ENCODE results near the gene VGLL4.

The VGLL4 gene

GRCh38 chr3:11509173-11510000 lies 134.3 kb downstream of the VGLL4 start:
- no peaks in the 10 kb centered on the region for H3K9me3 ChIP-seq (ENCODE audit: control insufficient read depth in 2 of 2, low read length in 2 of 2)
- H3K4me1 ChIP-seq (ENCODE audit: control insufficient read depth, insufficient read depth, low read length), result peaks cover 39% of the 10 kb centered on the region
- no peaks in the 10 kb centered on the region for H3K27me3 ChIP-seq (ENCODE audit: control insufficient read depth in 1 of 2, insufficient read depth in 2 of 2, low read length in 2 of 2)
- H3K9ac ChIP-seq (ENCODE audit: low read length in 2 of 2), result peak overlapping the region; percentile 21 to 26
- H3K36me3 ChIP-seq (ENCODE audit: control insufficient read depth in 2 of 2, insufficient read depth in 2 of 2, low read length in 2 of 2), result no peaks in the 10 kb centered on the region
- peak overlapping the region; percentile 85 for H3K27ac ChIP-seq (ENCODE audit: low read length)
- peak overlapping the region; percentile 34 to 40 for H3K4me3 ChIP-seq (ENCODE audit: low read length in 2 of 2)

DNA sequence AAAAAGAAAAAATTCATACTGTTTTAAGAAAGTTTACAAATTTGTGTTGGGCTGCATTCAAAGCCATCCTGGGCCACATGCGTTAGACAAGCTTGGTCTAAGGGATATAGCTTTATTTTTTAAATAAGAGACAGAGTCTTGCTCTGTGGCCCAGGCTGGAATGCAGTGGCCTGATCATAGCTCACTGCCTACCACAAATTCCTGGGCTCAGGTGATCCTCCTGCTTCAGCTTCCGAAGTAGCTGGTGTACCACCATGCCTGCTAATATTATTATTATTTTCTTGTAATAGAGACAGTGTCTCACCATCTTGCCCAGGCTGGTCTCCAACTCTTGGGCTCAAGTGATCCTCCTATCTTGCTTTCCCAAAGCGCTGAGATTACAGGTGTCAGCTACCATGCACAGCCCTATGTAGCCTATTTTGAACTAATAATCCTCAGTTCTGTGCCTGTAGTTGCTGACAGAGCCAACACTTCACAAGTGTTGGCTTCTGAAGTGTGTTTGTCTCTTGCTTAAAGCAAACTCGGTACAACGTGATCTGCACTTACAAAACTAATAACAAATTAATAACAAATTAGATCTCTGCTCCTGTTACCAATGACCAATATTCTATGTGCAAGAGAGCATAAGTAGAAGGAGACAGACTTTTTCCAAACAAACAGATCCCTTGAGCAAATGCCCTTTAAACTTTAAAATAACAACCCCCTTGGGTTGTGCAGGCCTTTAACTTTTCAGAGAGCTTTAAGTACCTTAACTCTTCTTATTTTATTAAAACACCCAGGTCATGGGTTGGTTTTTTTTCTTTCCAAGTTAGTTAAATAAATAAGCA lies 135.2 kb downstream of the VGLL4 start:
- Histone ChIP-seq H3K9me3 (ENCODE audit: control insufficient read depth in 2 of 2, low read length in 2 of 2) (no peaks in the 10 kb centered on the region), H3K36me3 (ENCODE audit: control insufficient read depth in 2 of 2, insufficient read depth in 2 of 2, low read length in 2 of 2) (no peaks in the 10 kb centered on the region), H3K27me3 (ENCODE audit: control insufficient read depth in 1 of 2, insufficient read depth in 2 of 2, low read length in 2 of 2) (no peaks in the 10 kb centered on the region), H3K9ac (ENCODE audit: low read length in 2 of 2) (peak overlapping the region in 1 of 2 donors; percentile 36), H3K4me1 (ENCODE audit: control insufficient read depth, insufficient read depth, low read length) (peaks cover 33% of the 10 kb centered on the region), H3K27ac (ENCODE audit: low read length) (peak overlapping the region; percentile 85), H3K4me3 (ENCODE audit: low read length in 2 of 2) (peak overlapping the region in 1 of 2 donors; percentile 29)

DNA sequence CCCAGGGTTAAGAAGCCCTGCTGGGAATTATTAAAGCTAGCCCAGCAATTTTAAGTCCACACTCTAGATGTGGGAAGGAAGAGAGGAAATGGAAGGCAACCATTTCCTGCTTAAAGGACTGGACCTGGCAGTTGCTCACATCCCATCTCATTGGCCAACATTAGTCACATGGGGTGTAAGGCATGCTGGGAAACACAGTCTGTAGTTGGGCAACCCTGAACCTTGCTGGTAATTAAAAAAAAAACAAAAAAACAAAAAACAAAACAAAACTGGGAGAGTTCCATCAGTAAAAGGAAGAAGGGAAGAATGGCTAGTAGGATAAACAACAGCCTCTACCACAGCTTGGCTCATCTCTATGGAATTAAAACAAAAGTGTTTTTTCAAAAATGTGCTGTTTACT lies 136.0 kb downstream of the VGLL4 start:
- Histone ChIP-seq H3K4me1 (ENCODE audit: control insufficient read depth, insufficient read depth, low read length) (peaks cover 33% of the 10 kb centered on the region), H3K9ac (ENCODE audit: low read length in 2 of 2) (no peak overlapping the region), H3K36me3 (ENCODE audit: control insufficient read depth in 2 of 2, insufficient read depth in 2 of 2, low read length in 2 of 2) (no peaks in the 10 kb centered on the region), H3K9me3 (ENCODE audit: control insufficient read depth in 2 of 2, low read length in 2 of 2) (no peaks in the 10 kb centered on the region), H3K27me3 (ENCODE audit: control insufficient read depth in 1 of 2, insufficient read depth in 2 of 2, low read length in 2 of 2) (no peaks in the 10 kb centered on the region), H3K4me3 (ENCODE audit: low read length in 2 of 2) (no peak overlapping the region), H3K27ac (ENCODE audit: low read length) (peak overlapping the region; percentile 85)
